Measurements from ENCODE around the gene GUCY2D.

Gene GUCY2D

GRCh38 chr17:8068736-8069586 is 66.5 kb downstream of the GUCY2D start:
- DNase-seq, result no peak

DNA sequence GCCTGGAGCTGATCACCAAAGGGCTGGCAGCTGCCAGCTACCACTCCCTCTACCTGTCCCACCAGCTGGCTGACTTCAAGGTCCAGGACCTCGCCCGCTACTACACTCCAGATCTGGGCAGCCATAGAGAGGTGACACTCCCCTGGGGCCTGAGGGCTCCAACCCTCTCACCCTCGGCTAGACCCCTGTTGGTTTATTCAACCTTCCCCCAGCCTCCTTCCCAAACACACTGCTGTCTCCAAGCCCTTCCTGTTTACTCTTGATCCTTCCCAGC is 67.1 kb downstream of the GUCY2D start:
- no peak for DNase-seq

Data from SW 1271 (cell line).